Endothelial cell of umbilical vein (primary cell): ENCODE measurements around the gene STXBP5.

Source experiments
- CTCF ChIP-seq, 2 donors: IDR thresholded peaks; 1 replicate in 1 of 2; 2 replicates in 1 of 2; pipeline ENCODE4 v1.5.1; 2011; ENCODE audit warnings: low read length in 2 of 2, mild to moderate bottlenecking in 2 of 2, moderate library complexity in 2 of 2, control low read depth in 1 of 2, inconsistent platforms in 1 of 2, low read depth in 1 of 2; ENCODE audit not compliant: insufficient read depth in 1 of 2; ENCODE audit errors: extremely low read depth in 1 of 2
- EZH2 ChIP-seq: IDR thresholded peaks from 2 replicates; pipeline ENCODE4 v1.6.1; 2012; ENCODE audit warnings: borderline replicate concordance, low read depth, mild to moderate bottlenecking, moderate library complexity, low read length, inconsistent platforms; ENCODE audit not compliant: severe bottlenecking
- GATA2 ChIP-seq: IDR thresholded peaks from 2 replicates; pipeline ENCODE4 v1.7.0; 2011; ENCODE audit warnings: low read depth, mild to moderate bottlenecking, moderate library complexity, mixed read lengths, low read length; ENCODE audit not compliant: insufficient read length, insufficient read depth
- MAX ChIP-seq: IDR thresholded peaks from 2 replicates; pipeline ENCODE4 v1.6.1; 2011; ENCODE audit not compliant: insufficient read depth, insufficient read length
- MYC ChIP-seq: IDR thresholded peaks from one replicate; pipeline ENCODE4 v1.6.1; 2011; ENCODE audit warnings: mild to moderate bottlenecking, low read depth, low read length
- POLR2A ChIP-seq: IDR thresholded peaks from 2 replicates; pipeline ENCODE4 v1.6.1; 2012; ENCODE audit warnings: low read depth, mild to moderate bottlenecking, control low read depth, low read length
- POLR2AphosphoS5 ChIP-seq: IDR thresholded peaks from 2 replicates; pipeline ENCODE4 v1.6.1; 2012; ENCODE audit warnings: low read depth, mild to moderate bottlenecking, control low read depth, low read length, moderate library complexity; ENCODE audit not compliant: insufficient read depth

GRCh38 chr6:147267658-147268057, 63.4 kb downstream of the STXBP5 start:
- TF ChIP-seq EZH2 (no peak), POLR2AphosphoS5 (no peak), CTCF (IDR thresholded peaks at IDR 0.05; ENCODE audit: extremely low read depth in 1 of 2, insufficient read depth in 1 of 2, low read depth in 1 of 2, low read length in 2 of 2) (no peak), MAX (no peak), POLR2A (no peak), MYC (no peak), GATA2 (no peak)
